ENCODE data around the gene MYO5B. TPM values are rescaled to one million over a fixed set of nuclear protein-coding genes. Genes with fewer than 3 reads are reported as not detected.

MYO5B gene
- total and polyA plus RNA-seq, 2 of the 4 experiments (the other 2 are of a cell fraction): 0.24 to 0.54 TPM

GRCh38 chr18:49866680-49867079, 328.3 kb downstream of the MYO5B start:
- Histone ChIP-seq H3K36me3 (ENCODE audit: control insufficient read depth, insufficient read depth, low read length) (no peaks in the 10 kb centered on the region), H3K27ac (ENCODE audit: insufficient read depth, low read length) (no peak overlapping the region), H2BK120ac (ENCODE audit: low read depth, low read length) (no peak overlapping the region), H3K56ac (ENCODE audit: extremely low read depth, insufficient read depth, low read length) (no peak overlapping the region), H3K4ac (ENCODE audit: low read depth, low read length) (no peak overlapping the region), H3K4me1 (ENCODE audit: control insufficient read depth, insufficient read depth, low read length) (no peaks in the 10 kb centered on the region), H4K91ac (ENCODE audit: insufficient read depth, low read depth, low read length) (no peak overlapping the region), H3K23ac (ENCODE audit: low read depth, low read length) (no peak overlapping the region), H2BK5ac (ENCODE audit: low read depth, low read length, poor library complexity, severe bottlenecking) (no peak overlapping the region), H3K9ac (ENCODE audit: low read depth, low read length) (no peak overlapping the region), H3K4me2 (ENCODE audit: low read depth, low read length) (no peak overlapping the region), H3K9me3 (ENCODE audit: control insufficient read depth, insufficient read depth, low read length) (no peaks in the 10 kb centered on the region), H2AFZ (replicated peaks; ENCODE audit: low read length, poor library complexity) (no peak overlapping the region), H3K14ac (replicated peaks; ENCODE audit: low read depth, low read length) (no peak overlapping the region), H4K5ac (ENCODE audit: low read depth, low read length) (no peak overlapping the region), H3K79me1 (ENCODE audit: low read depth in 1 of 2, low read length in 2 of 2) (no peaks in the 10 kb centered on the region), H4K8ac (ENCODE audit: low read depth in 2 of 2, low read length in 2 of 2) (no peak overlapping the region), H3K27me3 (ENCODE audit: control insufficient read depth, insufficient read depth, low read length) (peaks cover 41% of the 10 kb centered on the region), H4K20me1 (ENCODE audit: insufficient read depth, low read length) (no peaks in the 10 kb centered on the region), H2BK15ac (ENCODE audit: low read depth, low read length) (no peak overlapping the region), H3K9me1 (ENCODE audit: insufficient read depth, low read length) (no peaks in the 10 kb centered on the region), H3K18ac (ENCODE audit: low read depth, low read length) (no peak overlapping the region), H3K4me3 (ENCODE audit: insufficient read depth, low read depth, low read length) (no peak overlapping the region), H2BK20ac (ENCODE audit: low read depth, low read length) (no peak overlapping the region), H2AK5ac (ENCODE audit: low read depth, low read length) (no peak overlapping the region), H2AK9ac (replicated peaks; ENCODE audit: low read depth, low read length, poor library complexity) (no peak overlapping the region)
- ChIA-PET CTCF (interaction anchor here (1.9 kb wide), 1 partner anchor 8 kb away, joined by 8 read pairs; no protein-coding TSS in a partner anchor), POLR2A (ENCODE audit: unreplicated experiment) (no interaction called here)
- TF ChIP-seq RAD21 (IDR thresholded peaks at IDR 0.05; ENCODE audit: low read length) (no peak), USF2 (IDR thresholded peaks at IDR 0.05; ENCODE audit: low read depth, low read length) (no peak), BHLHE40 (IDR thresholded peaks at IDR 0.05; ENCODE audit: low read depth, low read length) (no peak), RCOR1 (IDR thresholded peaks at IDR 0.05; ENCODE audit: insufficient replicate concordance, low read length) (no peak), NFE2L2 (IDR thresholded peaks at IDR 0.05; ENCODE audit: low read depth, low read length) (no peak), CTCF (conservative IDR thresholded peaks at IDR 0.05; ENCODE audit: low read depth, low read length) (no peak), FOS (IDR thresholded peaks at IDR 0.05; ENCODE audit: low read depth, low read length) (no peak), MXI1 (IDR thresholded peaks at IDR 0.05; ENCODE audit: borderline replicate concordance, low read depth, low read length) (no peak), RFX5 (IDR thresholded peaks at IDR 0.05; ENCODE audit: low read depth, low read length) (no peak), SMC3 (IDR thresholded peaks at IDR 0.05; ENCODE audit: low read depth, low read length) (no peak), MAFK (IDR thresholded peaks at IDR 0.05; ENCODE audit: low read depth, low read length) (no peak), CHD1 (IDR thresholded peaks at IDR 0.05; ENCODE audit: low read depth, low read length) (no peak), CEBPB (IDR thresholded peaks at IDR 0.05; ENCODE audit: low read depth, low read length) (no peak), MAZ (IDR thresholded peaks at IDR 0.05; ENCODE audit: borderline replicate concordance, low read depth, low read length) (no peak), POLR2A (IDR thresholded peaks at IDR 0.05; ENCODE audit: low read depth, low read length) (no peak)
- TF ChIP-seq, protein P1, sequence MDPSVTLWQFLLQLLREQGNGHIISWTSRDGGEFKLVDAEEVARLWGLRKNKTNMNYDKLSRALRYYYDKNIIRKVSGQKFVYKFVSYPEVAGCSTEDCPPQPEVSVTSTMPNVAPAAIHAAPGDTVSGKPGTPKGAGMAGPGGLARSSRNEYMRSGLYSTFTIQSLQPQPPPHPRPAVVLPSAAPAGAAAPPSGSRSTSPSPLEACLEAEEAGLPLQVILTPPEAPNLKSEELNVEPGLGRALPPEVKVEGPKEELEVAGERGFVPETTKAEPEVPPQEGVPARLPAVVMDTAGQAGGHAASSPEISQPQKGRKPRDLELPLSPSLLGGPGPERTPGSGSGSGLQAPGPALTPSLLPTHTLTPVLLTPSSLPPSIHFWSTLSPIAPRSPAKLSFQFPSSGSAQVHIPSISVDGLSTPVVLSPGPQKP (IDR thresholded peaks at IDR 0.05; ENCODE audit: borderline replicate concordance, low read depth, low read length): no peak
- BruUV-seq (replicated peaks): no TSS peak
- DNase-seq (no peak), ATAC-seq (ENCODE audit: low read depth) (no peak)
- in situ Hi-C loops (cut with MboI; ENCODE audit: low sequenced_read_pairs) (no loop called here), dilution Hi-C loops (cut with HindIII; ENCODE audit: low sequenced_read_pairs, unreplicated experiment) (no loop called here), intact Hi-C loops (cut with micrococcal nuclease) (no loop called here)
- WGBS, 2 experiments (ENCODE audit: extremely low coverage in 2 of 2, insufficient read length in 1 of 2): no CpG with 5 or more reads among the region's 1 CpG

Measured in IMR-90 (cell line).